HG03139 (cell line): ENCODE results near the gene FSCB.
"Not testable (repeated sequence)": the region's sequence is repeated elsewhere in the genome, so short reads cannot be mapped to it uniquely, and the experiment has no call there.

Source experiments
- ATAC-seq: cut with Tn5 transposase; IDR thresholded peaks from one replicate; pipeline ENCODE4 v1.9.1; 2021; ENCODE audit not compliant: unreplicated experiment

The FSCB gene

GRCh38 chr14:44507183-44507582 lies at the start of gene FSCB:
TSS of gene FSCB (minus strand) at chr14:44507283. CDS start at chr14:44506987, 296 bp downstream.
- no peak for ATAC-seq

GRCh38 chr14:44531658-44532057 lies 24.6 kb upstream of the FSCB start:
- no peak for ATAC-seq

- no peak for ATAC-seq
Observed at GRCh38 chr14:44530475-44530874, 23.4 kb upstream of the FSCB start.

- no peak for ATAC-seq
Observed at GRCh38 chr14:44529026-44529425, 21.9 kb upstream of the FSCB start.

- no peak for ATAC-seq
Observed at GRCh38 chr14:44528180-44528579, 21.1 kb upstream of the FSCB start.

GRCh38 chr14:44525237-44525636 lies 18.2 kb upstream of the FSCB start:
- ATAC-seq = no peak

- not testable (repeated sequence) for ATAC-seq
Observed at GRCh38 chr14:44515668-44516067, 8.6 kb upstream of the FSCB start.

GRCh38 chr14:44508834-44509233 lies 1.8 kb upstream of the FSCB start:
- no peak for ATAC-seq

GRCh38 chr14:44505588-44505987 lies 1.5 kb downstream of the FSCB start:
- ATAC-seq = no peak

GRCh38 chr14:44497148-44497547 lies 9.9 kb downstream of the FSCB start:
- ATAC-seq = no peak

- no peak for ATAC-seq
Observed at GRCh38 chr14:44494137-44494536, 12.9 kb downstream of the FSCB start.

- no peak for ATAC-seq
Observed at GRCh38 chr14:44490966-44491365, 16.1 kb downstream of the FSCB start.

- no peak for ATAC-seq
Observed at GRCh38 chr14:44477953-44478352, 29.1 kb downstream of the FSCB start.

GRCh38 chr14:44468771-44469170 lies 38.3 kb downstream of the FSCB start:
- no peak for ATAC-seq

- no peak for ATAC-seq
Observed at GRCh38 chr14:44463356-44464004, 43.6 kb downstream of the FSCB start.

- ATAC-seq = no peak
Observed at GRCh38 chr14:44462381-44462780, 44.7 kb downstream of the FSCB start.

- no peak for ATAC-seq
Observed at GRCh38 chr14:44461811-44462210, 45.3 kb downstream of the FSCB start.
